HG02759 (cell line): ENCODE results near the gene PBX4.
"Not testable (repeated sequence)": the region's sequence is repeated elsewhere in the genome, so short reads cannot be mapped to it uniquely, and the experiment has no call there.

Experiments used
- ATAC-seq: cut with Tn5 transposase; IDR thresholded peaks from one replicate; pipeline ENCODE4 v1.9.1; 2021; ENCODE audit warnings: mild to moderate bottlenecking, moderate library complexity; ENCODE audit not compliant: unreplicated experiment

Gene PBX4

DNA sequence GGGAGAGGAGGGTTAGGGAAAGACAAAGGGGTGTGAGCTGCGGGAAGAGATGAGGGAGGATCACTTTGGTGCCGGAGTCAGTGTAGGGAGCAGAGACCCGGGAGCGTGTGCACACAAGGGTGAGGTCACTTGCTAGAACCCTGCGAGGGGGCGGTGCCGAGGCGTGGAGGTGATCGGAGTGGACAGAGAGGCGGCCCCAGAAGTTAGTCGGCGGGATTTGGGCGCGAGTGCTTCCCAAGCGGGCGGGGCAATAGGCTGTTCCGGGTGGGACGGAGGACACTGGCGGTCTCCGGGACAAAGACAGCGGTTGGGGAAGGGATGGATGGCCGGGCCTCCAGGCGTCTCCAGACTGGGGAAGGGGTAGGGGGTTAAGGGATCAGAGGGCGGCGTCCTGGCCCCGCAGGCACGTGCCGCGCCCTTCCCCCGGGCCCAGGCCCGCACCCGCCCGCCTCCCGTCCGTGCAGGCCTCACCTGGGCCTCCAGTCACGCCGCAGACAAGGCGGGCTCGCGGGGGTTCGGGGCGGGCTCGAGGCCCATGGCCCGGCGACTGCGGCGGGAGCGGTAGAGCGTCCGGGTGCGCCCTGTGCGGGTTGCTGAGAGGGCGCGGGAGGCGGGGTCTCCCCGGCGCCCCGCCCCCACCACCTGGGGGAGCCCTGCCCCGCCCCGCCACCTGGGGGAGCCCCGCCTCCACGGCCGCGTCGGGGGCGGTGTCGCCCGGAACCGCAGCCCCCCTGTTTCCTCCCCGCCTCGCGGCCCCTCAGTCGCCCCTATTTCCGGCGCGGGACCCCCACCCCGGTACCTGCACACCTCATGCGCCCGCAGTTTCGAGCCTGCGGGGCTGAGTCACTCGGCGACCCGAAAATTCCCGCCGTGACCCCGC is 9.4 kb upstream of the PBX4 start, which contains the start of gene LPAR2:
TSS of gene LPAR2 (minus strand) at position 600 of the 880 bp plus-strand sequence. CDS start 945 bp downstream, outside the sequence.
- peak; percentile 74 for ATAC-seq

DNA sequence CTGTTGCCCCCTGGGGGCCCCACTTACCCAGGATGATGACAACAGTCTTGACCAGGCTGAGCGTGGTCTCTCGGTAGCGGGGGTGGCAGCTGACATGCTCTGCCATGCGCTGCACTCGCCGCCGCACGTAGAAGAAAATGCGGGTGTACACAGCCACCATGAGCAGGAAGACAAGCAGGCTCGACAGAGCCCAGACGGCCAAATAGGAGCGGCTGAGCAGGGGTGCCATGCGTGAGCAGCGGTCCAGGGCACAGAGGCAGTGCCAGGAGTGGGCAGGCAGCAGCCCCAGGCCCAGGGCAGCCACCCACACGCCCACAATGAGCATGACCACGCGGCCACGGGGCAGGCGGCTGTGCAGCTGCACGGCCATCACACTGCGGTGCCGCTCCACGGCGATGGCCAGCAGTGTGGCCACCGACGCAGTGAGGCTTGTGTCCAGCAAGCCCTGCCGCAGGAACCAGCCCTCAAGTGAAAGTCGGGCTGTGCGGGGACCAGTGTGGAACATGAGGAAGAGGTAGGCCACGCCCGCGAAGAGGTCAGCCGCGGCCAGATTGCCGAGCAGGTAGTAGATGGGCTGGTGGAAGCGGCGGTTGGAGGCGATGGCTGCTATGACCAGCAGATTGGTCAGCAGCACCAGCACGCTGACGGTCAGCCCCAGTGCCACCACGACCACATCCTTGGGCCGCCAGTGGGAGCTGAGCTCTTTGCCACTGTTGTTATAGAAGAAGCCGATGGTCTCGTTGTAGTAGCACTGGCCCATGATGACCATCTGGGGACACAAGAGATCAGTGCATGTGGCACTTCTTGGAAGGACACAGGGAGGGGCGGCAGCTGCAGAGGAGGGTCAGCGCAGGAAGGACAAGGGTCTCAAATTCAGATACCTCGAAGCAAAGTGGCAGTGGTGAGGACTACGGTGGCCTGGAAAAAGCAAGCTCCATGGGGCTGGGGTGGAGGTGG is 8.3 kb upstream of the PBX4 start:
- ATAC-seq: no peak

DNA sequence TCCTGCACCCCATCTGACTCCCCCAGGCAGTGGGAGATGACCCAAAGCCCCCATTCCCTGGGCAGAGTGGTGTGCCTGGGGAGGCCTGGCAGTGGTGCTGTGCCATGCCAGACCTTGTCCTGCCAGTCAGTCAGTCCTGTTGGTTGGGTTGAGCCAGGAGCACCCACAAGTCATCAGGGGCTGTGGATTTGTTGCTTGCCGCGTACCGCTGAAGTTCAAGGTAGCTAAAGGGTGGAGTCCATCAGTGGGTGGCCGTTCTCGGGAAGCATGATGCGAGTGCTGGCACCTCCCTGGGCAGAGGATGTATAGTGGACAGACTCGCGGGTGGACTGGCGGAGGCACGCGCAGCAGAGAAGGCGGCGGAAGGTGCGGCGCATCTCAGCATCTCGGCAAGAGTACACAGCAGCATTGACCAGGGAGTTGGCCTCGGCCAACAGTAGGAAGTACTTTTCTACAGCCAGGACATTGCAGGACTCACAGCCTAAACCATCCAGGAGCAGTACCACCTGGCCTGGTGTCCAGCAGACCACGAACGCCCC is 5.6 kb upstream of the PBX4 start:
- ATAC-seq: no peak

DNA sequence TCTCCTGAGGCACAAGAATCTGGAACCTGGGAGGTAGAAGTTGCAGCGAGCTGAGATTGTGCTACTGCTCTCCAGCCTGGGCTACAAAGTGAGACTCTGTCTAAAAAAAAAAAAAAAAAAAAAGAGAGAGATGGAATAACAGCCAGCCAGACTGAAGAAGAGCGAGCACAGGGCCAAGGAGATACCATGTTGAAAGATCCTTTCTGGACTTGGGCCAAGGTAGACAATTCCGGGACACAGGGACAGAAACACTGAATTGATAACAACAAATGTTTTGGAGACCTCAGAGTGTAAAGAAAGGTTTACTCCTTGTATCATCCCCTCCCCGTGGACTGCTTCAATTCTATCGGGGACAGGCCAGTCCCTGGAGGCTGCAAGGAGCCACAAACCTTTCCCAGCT is 4.9 kb upstream of the PBX4 start:
- ATAC-seq: no peak

DNA sequence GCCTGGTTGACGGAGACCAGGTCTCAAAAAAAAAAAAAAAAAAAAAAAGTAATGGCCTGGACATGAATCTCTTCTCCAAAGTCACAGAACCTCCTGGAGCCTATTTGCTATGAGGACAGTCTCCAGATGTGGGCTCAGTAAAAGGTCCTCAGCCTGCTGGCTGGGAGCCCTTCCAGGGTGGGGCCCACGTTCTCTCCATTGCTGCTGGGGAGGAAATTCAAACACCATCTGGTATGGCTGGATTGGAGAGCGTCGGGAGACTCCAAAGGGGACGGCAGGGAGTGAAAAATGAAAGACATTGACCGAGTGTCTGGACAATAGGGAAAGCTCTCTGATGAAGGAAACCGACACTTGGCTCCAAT is 1.3 kb upstream of the PBX4 start:
- no peak for ATAC-seq

DNA sequence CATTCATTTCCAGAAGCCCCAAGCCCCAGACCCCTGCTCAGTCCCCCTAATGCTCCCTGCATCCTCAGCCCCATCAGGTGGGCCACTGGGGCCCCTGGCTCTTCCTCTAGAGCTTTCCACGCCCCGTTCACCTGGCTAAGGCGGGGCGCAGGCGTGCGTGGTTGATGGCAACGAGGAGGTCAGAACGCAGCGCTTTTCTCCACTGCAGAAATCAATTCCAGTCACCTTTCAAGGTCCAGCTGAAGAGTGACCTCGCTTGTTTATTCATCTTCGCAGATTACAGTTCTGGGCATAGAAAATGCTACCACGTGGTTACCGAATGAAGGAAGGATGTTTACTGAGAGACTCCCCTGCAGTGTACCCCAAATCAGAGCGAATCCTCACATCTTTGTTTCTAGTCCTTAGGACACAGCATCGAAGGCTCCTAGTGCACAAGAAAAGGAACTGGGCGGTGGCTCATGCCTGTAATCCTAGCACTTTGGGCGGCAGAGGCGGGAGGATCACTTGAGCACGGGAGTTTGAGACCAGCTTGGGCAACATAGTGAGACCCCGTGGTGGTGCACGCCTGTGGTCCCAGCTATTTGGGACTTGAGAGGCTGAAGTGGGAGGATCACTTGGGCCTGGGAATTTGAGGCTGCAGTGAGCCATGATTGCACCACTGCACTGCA is 828 bp upstream of the PBX4 start:
- ATAC-seq: no peak

DNA sequence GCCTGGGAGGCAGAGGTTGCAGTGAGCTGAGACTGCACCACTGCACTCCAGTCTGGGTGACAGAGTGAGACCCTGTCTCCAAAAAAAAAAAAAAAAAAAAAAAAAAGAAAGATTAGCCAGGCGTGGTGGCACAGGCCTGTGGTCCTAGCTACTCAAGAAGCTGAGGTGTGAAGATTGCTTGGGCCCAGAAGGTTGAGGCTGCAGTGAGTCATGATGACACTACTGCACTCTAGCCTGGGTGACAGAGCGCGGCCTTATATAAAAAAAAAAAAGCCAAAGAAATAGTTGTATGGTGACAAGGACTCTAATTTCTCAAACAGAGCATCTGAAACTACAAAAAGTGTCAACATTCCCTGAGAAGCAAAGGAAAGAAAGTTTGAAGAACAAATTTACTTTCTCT is 3.4 kb downstream of the PBX4 start:
- no peak for ATAC-seq

DNA sequence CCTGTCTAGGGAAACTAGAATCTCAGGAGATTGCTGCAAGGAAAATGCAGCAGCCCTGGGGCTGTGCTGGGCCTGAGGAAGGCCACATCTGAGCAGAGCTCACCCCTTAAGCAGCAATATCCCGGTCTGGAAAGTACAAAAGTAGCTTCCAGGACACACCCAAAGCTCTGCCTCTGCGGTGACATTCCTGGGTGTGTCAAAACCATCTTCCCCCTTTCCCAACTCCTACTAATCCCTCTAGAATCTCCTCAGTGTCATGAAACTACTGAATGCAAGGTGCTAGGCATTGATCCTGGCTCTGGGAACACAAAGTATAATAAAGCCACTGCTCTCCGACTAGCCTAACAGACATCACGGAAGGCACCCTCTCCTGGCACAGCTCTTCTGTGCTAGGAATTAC is 5.0 kb downstream of the PBX4 start:
- ATAC-seq: no peak

DNA sequence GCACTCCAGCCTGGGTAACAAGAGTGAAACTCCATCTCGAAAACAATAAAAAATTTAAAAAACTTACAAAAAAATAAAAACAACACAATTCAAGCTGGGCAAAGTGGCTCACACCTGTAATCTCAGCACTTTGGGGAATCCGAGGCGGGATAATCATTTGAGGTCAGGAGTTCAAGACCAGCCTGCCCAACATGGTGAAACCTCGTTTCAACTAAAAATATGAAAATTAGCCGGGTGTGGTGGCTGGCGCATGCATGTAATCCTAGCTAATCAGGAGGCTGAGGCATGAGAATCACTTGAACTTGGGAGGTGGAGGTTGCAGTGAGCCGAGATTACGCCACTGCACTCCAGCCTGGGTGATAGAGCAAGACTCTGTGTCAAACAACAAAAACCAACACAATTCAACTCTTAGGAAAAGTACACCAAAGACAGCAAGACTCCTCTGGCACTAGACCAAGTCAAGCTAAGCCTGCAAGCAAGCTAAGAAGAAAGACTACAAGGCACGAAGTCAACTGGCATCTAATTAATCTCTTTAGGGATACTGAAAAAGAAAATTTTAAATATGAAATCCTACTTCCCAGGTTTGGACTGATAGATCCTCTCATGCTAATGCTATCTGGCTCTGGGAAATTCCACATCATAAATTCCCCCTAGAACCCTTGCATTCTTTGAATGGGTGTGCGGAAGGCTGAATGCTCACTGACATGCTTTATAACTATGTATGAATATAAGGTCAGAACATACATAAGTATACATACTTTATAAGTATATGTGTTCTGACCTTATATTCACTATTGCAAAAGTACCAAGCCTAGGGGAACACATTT is 7.9 kb downstream of the PBX4 start:
- ATAC-seq: no peak

DNA sequence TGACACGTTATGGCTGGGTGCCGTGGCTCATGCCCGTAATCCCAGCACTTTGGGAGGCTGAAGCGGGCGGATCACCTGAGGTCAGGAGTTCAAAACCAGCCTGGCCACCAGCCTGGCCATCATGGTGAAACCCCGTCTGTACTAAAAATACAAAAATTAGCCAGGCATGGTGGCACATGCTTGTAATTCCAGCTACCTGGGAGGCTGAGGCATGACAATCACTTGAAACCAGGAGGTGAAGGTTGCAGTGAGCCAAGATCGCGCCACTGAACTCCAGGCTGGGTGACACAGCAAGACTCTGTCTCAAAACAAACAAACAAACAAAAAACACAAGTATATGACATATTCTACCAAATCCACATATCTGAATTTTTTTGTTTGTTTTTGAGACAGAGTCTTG is 11.8 kb downstream of the PBX4 start:
- not testable (repeated sequence) for ATAC-seq

DNA sequence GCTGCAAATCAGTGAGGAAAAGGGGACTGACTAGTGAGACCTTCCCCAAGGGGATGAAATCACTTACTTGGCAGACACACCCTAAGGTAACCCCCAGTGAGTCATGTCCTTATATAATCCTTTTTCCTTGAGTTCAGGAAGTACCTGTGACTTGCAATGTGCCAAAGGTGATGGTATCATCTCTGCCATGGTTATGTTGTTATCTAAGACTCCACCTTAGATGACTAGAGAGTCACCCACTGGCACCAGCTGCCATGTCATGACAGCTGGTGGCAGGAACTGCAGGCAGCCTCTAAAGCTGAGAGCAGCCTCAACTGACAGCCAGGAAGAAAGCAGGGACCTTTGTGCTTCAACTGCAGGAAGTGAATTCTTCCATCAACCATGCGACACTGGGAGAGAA is 12.5 kb downstream of the PBX4 start:
- no peak for ATAC-seq

DNA sequence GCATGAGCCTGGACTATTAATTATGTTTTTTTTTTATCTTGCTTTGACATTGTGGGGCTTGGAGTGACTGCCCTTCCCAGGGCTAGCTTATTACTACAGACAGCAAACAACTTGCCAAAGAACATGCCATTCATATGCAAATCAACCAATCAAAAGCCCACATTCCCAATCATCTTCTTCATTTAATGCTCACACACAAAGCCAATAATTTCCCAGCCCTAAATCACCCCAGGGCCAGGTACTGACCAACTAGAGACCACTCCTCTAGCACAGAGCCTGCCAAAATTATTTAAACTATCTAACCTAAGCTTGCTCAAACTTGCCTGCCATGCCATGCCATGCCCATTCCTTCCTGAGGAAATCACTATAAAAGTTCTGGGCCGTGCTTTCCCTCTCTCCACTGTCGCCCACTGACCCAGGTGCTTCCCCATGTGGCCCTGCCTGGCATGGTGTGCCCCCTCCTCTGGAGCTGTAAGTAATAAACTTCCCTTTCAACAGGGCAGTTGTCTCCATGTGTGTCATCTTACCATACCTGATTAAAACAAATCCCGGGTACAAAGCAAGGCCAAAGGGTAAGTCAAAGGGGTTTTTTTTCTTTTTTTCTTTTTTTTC is 15.7 kb downstream of the PBX4 start:
- ATAC-seq: no peak

DNA sequence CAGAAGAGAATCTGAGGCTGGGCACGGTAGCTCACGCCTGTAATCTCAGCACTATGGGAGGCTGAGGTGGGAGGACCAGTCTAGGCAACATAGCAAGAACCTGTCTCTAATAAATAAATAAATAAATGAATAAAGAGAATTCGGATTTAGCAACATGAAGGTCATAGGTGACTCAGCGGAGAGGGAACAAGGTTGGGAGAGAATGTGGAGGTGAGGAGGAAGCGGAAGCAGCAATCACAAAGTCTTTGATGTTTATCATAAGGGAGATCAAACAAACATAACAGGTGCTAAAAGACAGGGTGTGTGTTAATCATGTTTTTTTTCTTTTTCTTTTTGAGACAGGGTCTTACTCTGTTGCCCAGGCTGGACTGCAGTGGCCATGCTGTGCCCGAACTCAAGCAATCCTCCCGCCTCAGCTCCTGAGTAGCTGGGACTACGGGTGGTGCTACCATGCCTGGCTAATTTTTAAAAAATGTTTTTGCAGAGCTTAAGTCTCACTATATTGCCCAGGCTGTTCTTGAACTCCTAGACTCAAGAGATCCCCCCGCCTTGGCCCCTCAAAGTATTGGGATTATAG is 16.3 kb downstream of the PBX4 start:
- ATAC-seq: no peak

DNA sequence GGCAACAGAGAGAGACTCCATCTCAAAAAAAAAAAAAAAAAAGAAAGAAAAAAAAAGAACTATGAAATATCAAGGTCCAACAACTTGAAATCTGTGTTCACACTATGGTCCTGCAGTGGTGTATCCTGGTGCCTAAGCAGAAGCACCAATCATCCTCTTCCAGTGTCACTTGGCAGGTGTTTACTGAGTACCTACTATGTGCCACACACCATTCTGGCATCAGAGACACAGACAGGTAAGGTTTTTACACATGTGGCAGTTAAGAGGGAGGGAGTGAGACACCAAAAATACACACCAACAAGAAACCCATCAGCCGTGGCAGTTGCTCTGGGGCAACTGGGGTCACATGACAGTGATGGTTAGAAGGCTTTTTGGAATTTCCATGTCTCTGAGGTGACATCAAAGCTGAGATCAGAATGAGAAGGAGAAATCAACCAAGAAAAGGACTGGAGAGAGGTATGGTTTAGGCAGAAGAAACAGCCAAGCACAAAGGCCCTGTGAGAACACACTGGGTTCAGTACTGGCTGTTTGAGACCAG is 17.6 kb downstream of the PBX4 start:
- no peak for ATAC-seq

DNA sequence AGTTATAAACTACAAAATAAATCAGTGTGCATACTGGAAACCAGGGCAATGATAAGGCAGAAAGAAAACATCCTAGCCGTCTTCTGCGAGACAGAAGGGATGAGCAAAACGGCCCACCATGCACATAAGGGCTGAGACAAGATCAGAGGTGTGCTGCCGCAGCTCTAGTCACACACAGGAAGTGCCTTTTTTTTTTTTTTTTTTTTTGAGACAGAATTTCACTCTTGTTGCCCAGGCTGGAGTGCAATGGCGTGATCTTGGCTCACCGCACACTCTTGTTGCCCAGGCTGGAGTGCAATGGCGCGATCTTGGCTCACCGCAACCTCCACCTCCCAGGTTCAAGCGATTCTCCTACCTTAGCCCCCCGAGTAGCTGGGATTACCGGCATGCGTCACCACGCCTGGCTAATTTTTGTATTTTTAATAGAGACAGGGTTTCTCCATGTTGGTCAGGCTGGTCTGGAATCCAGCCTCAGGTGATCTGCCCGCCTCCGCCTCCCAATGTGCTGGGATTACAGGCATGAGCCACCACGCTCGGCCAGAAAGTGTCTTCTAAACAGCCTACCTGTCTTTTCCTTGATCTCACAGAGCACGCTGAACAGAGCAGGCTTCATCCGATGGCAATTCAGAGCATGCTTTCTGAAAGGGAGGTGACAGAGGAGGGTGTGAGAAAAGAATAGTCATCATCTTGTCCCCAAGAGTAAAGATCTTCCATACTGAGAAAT is 19.6 kb downstream of the PBX4 start:
- ATAC-seq: peak; percentile 26

DNA sequence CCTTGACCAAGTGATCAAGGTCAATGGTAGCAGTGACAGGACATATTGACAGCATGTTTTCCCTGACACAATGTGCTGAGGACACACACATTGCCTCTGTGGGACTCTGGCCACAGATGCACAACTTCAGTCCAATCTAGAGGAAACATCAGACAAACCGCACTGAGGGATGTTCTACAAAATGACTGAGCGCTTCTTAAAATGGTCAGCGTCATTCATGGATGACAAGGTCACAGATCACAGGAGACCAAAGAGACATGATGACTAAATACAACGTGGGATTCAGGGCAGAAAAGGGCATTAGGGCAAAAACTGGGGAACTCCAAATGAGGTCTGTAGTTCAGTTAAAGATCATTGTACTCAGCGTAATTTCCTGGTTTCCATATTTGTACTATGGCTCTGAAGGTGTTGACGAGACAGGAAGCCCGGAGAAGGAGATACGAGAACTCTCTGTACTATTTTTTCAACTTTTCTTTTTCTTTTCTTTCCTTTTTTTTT is 20.6 kb downstream of the PBX4 start:
- ATAC-seq: peak; percentile 70

DNA sequence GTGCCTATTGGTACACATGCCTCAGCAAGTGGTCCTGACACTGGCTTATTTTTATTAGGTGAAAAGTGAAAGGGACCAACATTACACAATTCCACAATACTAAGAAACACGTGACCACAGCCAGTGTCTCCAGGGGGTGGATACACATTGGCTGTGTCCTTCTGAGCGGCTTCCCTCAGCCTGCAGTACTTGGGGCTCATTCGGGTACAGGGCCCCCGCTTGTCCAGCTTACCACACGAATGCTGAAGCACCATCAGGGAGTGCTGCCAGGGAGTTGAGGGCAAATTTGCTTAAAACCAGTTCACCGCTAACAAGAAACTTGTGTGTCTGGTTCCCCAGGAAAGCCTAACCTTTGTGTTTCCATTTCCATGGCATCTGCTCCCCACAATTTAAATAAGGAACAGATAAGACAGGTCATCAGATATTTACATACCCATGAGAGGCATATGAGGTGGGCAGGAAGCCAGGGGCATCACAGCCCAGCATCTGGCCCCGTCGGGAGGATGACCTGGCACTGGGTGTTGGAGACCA is 23.3 kb downstream of the PBX4 start:
- ATAC-seq: no peak

DNA sequence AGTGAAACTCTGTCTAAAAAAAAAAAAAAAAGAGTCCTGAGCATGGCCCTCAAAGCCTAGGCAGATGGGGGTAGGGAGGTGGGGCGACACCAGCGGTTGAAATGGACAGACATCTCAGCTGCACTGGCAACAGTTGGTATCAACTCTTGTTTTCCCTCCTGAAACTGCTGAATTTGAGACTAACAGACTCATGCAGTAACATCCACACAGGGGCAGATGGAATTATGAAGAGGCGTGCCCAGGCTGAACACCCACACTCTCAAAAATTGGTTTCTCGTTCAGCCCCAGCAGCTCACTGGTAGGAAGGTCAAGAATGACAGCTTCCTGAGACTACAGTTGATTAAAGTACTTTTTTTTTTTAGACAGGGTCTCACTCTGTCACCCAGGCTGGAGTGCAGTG is 24.1 kb downstream of the PBX4 start:
- ATAC-seq: no peak
